GM21576 (cell line): ENCODE data around the gene RNF217.

Experiments used
- ATAC-seq: cut with Tn5 transposase; IDR thresholded peaks from one replicate; pipeline ENCODE4 v1.9.1; 2021; ENCODE audit warnings: mild to moderate bottlenecking, moderate library complexity; ENCODE audit not compliant: unreplicated experiment

Gene RNF217

GRCh38 chr6:125095580-125096301 lies 133.5 kb downstream of the RNF217 start:
- no peak for ATAC-seq

- ATAC-seq: no peak
Measured at GRCh38 chr6:125097186-125097585, 134.9 kb downstream of the RNF217 start.

- no peak for ATAC-seq
Measured at GRCh38 chr6:125098253-125098652, 136.0 kb downstream of the RNF217 start.

GRCh38 chr6:125099211-125100073 lies 137.2 kb downstream of the RNF217 start:
- peak; percentile 64 for ATAC-seq

GRCh38 chr6:125100074-125100652 lies 137.9 kb downstream of the RNF217 start:
- no peak for ATAC-seq

GRCh38 chr6:125101128-125101527 lies 138.9 kb downstream of the RNF217 start:
- no peak for ATAC-seq

- ATAC-seq: no peak
Measured at GRCh38 chr6:125101631-125102030, 139.4 kb downstream of the RNF217 start.

- ATAC-seq: no peak
Measured at GRCh38 chr6:125102411-125102810, 140.2 kb downstream of the RNF217 start.

- ATAC-seq: no peak
Measured at GRCh38 chr6:125102891-125103290, 140.7 kb downstream of the RNF217 start.

GRCh38 chr6:125104425-125104824 lies 142.2 kb downstream of the RNF217 start:
- no peak for ATAC-seq

GRCh38 chr6:125107048-125107447 lies 144.8 kb downstream of the RNF217 start:
- no peak for ATAC-seq

GRCh38 chr6:125107896-125108295 lies 145.7 kb downstream of the RNF217 start:
- ATAC-seq: no peak

GRCh38 chr6:125110056-125110455 lies 147.8 kb downstream of the RNF217 start:
- no peak for ATAC-seq

- no peak for ATAC-seq
Measured at GRCh38 chr6:125111219-125111983, 149.2 kb downstream of the RNF217 start.

GRCh38 chr6:125112934-125113333 lies 150.7 kb downstream of the RNF217 start:
- ATAC-seq: no peak

- ATAC-seq: no peak
Measured at GRCh38 chr6:125114248-125114858, 152.1 kb downstream of the RNF217 start.

- ATAC-seq: no peak
Measured at GRCh38 chr6:125116170-125116569, 153.9 kb downstream of the RNF217 start.

GRCh38 chr6:125116710-125117109 lies 154.5 kb downstream of the RNF217 start:
- ATAC-seq: no peak

GRCh38 chr6:125117818-125118217 lies 155.6 kb downstream of the RNF217 start:
- no peak for ATAC-seq

- ATAC-seq: no peak
Measured at GRCh38 chr6:125120054-125120590, 157.9 kb downstream of the RNF217 start.
